H1 (cell line): ENCODE measurements around the gene BBS2. TPM values are rescaled to one million over a fixed set of nuclear protein-coding genes. Genes with fewer than 3 reads are reported as not detected.

ENCODE experiments used
- CTCF ChIA-PET: fragments of 300-600 bp; sonication (Branson Sonifier 250); formaldehyde crosslinking; loops from one replicate; lab custom pipeline; 2021; ENCODE audit not compliant: partially characterized antibody; lab: Charles Lee
- POLR2A ChIA-PET: fragments of 300-600 bp; sonication (Branson Sonifier 250); formaldehyde crosslinking; loops from one replicate; lab custom pipeline; 2021; ENCODE audit warnings: inconsistent platforms; ENCODE audit not compliant: partially characterized antibody; lab: Charles Lee
- DNase-seq, 2 experiments: peaks; one replicate each; pipeline versions ENCODE4 v3.0.0 to v3.0.0-alpha.2; 2010 to 2022; ENCODE audit warnings: low spot score in 2 of 2, low read depth in 1 of 2, mixed read lengths in 1 of 2
- FAIRE-seq: peaks from 2 replicates; lab custom pipeline; 2011; peaks lifted over from hg19 to GRCh38; lab: Jason Lieb, UNC
- H2AFZ ChIP-seq: 2 replicates; pipeline ENCODE4 v1.8.1; 2012; ENCODE audit warnings: low read length, inconsistent platforms
- H2AK5ac ChIP-seq: 2 replicates; pipeline ENCODE4 v1.6.1; 2013; ENCODE audit warnings: low read depth, low read length
- H2BK120ac ChIP-seq: replicated peaks from 2 replicates; pipeline ENCODE3; 2013; ENCODE audit warnings: low read depth, low read length, inconsistent platforms
- H2BK12ac ChIP-seq: 2 replicates; pipeline ENCODE4 v1.6.1; 2013; ENCODE audit warnings: low read depth, low read length
- H2BK15ac ChIP-seq: 2 replicates; pipeline ENCODE4 v1.6.1; 2013; ENCODE audit warnings: low read length
- H2BK20ac ChIP-seq: 2 replicates; pipeline ENCODE4 v1.6.1; 2013; ENCODE audit warnings: low read length
- H2BK5ac ChIP-seq: 2 replicates; pipeline ENCODE4 v1.6.1; 2013; ENCODE audit warnings: low read depth, low read length
- H3K14ac ChIP-seq: 2 replicates; pipeline ENCODE4 v1.6.1; 2013; ENCODE audit warnings: inconsistent platforms; ENCODE audit not compliant: insufficient read length
- H3K18ac ChIP-seq: 2 replicates; pipeline ENCODE4 v1.6.1; 2013; ENCODE audit warnings: low read length; ENCODE audit errors: extremely low read depth
- H3K23ac ChIP-seq: 2 replicates; pipeline ENCODE4 v1.6.1; 2013; ENCODE audit warnings: inconsistent platforms; ENCODE audit not compliant: insufficient read length
- H3K23me2 ChIP-seq: 2 replicates; pipeline ENCODE4 v1.6.1; 2013; ENCODE audit warnings: low read depth, low read length
- H3K27ac ChIP-seq: 2 replicates; pipeline ENCODE4 v1.6.1; 2011; ENCODE audit warnings: low read depth, low read length, inconsistent platforms
- H3K27me3 ChIP-seq, 4 experiments: replicated peaks in 1 of 4; 1 replicate in 1 of 4; 2 replicates in 3 of 4; pipeline versions ENCODE4 v1.6.1 to v1.8.1; 2011 to 2013; ENCODE audit warnings: low read length in 3 of 4, mild to moderate bottlenecking in 3 of 4, inconsistent platforms in 2 of 4, mixed read lengths in 2 of 4, moderate library complexity in 1 of 4; ENCODE audit not compliant: control insufficient read depth in 3 of 4, insufficient read depth in 3 of 4; ENCODE audit errors: extremely low read depth in 1 of 4
- H3K36me3 ChIP-seq, 4 experiments: 2 replicates each; pipeline versions ENCODE4 v1.6.1 to v1.8.1; 2011 to 2013; ENCODE audit warnings: mild to moderate bottlenecking in 4 of 4, low read length in 3 of 4, moderate library complexity in 2 of 4, control low read depth in 1 of 4, inconsistent platforms in 1 of 4; ENCODE audit not compliant: insufficient read depth in 4 of 4, control insufficient read depth in 2 of 4
- H3K4ac ChIP-seq: replicated peaks from 2 replicates; pipeline ENCODE3; 2013; ENCODE audit warnings: low read length, low read depth, mixed read lengths, inconsistent platforms; ENCODE audit not compliant: insufficient read length
- H3K4me1 ChIP-seq, 4 experiments: replicated peaks in 1 of 4; 1 replicate in 1 of 4; 2 replicates in 3 of 4; pipeline versions ENCODE4 v1.6.1 to v1.8.1; 2011 to 2013; ENCODE audit warnings: low read length in 3 of 4, inconsistent platforms in 2 of 4, mixed read lengths in 1 of 4; ENCODE audit not compliant: insufficient read depth in 4 of 4, control insufficient read depth in 3 of 4
- H3K4me2 ChIP-seq, 2 experiments: 2 replicates each; pipeline versions ENCODE4 v1.6.1 to v1.8.1; 2011 to 2013; ENCODE audit warnings: low read depth in 2 of 2, low read length in 2 of 2, control low read depth in 1 of 2, inconsistent platforms in 1 of 2, mild to moderate bottlenecking in 1 of 2; ENCODE audit not compliant: insufficient read depth in 1 of 2
- H3K4me3 ChIP-seq, 4 experiments: fragments of 200-600, 300-600 bp in 1 of 4; sonication (generic), shearing (Covaris generic), sonication (Bioruptor Twin) in 1 of 4; 2 replicates each; pipeline versions ENCODE4 v1.5.1 to v1.8.1; 2011 to 2016; ENCODE audit warnings: low read length in 4 of 4, low read depth in 3 of 4, control low read depth in 2 of 4, inconsistent platforms in 2 of 4, mild to moderate bottlenecking in 2 of 4, mixed read lengths in 1 of 4, moderate library complexity in 1 of 4; ENCODE audit not compliant: insufficient read depth in 2 of 4; ENCODE audit errors: extremely low read depth in 1 of 4
- H3K56ac ChIP-seq: replicated peaks from 2 replicates; pipeline ENCODE3; 2013; ENCODE audit warnings: low read depth, mild to moderate bottlenecking, mixed read lengths, low read length, inconsistent platforms; ENCODE audit not compliant: insufficient read length
- H3K79me1 ChIP-seq: 2 replicates; pipeline ENCODE4 v1.6.1; 2013; ENCODE audit warnings: low read depth, low read length, control low read depth
- H3K79me2 ChIP-seq, 2 experiments: 2 replicates each; pipeline versions ENCODE4 v1.6.1 to v1.8.1; 2012 to 2013; ENCODE audit warnings: low read length in 2 of 2, mild to moderate bottlenecking in 2 of 2, inconsistent platforms in 1 of 2; ENCODE audit not compliant: insufficient read depth in 2 of 2, control insufficient read depth in 1 of 2
- H3K9ac ChIP-seq, 4 experiments: replicated peaks in 1 of 4; 1 replicate in 1 of 4; 2 replicates in 3 of 4; pipeline versions ENCODE4 v1.6.1 to v1.8.1; 2011 to 2013; ENCODE audit warnings: low read depth in 3 of 4, low read length in 3 of 4, control low read depth in 2 of 4, mild to moderate bottlenecking in 2 of 4, moderate library complexity in 2 of 4, inconsistent platforms in 1 of 4; ENCODE audit errors: extremely low read depth in 1 of 4
- H3K9me3 ChIP-seq, 2 experiments: 2 replicates each; pipeline versions ENCODE4 v1.6.1 to v1.8.1; 2012 to 2013; ENCODE audit warnings: mild to moderate bottlenecking in 2 of 2, moderate library complexity in 2 of 2, control low read depth in 1 of 2, inconsistent platforms in 1 of 2, low read depth in 1 of 2, low read length in 1 of 2, mixed read lengths in 1 of 2; ENCODE audit not compliant: insufficient read depth in 2 of 2
- H4K20me1 ChIP-seq, 2 experiments: replicated peaks in 1 of 2; 2 replicates each; pipeline versions ENCODE3 to v1.8.1; 2011 to 2013; ENCODE audit warnings: inconsistent platforms in 2 of 2, low read length in 2 of 2, mild to moderate bottlenecking in 1 of 2; ENCODE audit not compliant: insufficient read depth in 2 of 2, control insufficient read depth in 1 of 2
- H4K5ac ChIP-seq: 2 replicates; pipeline ENCODE4 v1.6.1; 2013; ENCODE audit warnings: low read length, low read depth, mixed read lengths, inconsistent platforms; ENCODE audit not compliant: insufficient read length
- H4K8ac ChIP-seq: 2 replicates; pipeline ENCODE4 v1.8.0; 2013; ENCODE audit warnings: mild to moderate bottlenecking, moderate library complexity, low read length, inconsistent platforms; ENCODE audit not compliant: insufficient read depth; ENCODE audit errors: extremely low read depth
- H4K91ac ChIP-seq: replicated peaks from 2 replicates; pipeline ENCODE3; 2013; ENCODE audit warnings: low read length, mixed read lengths, inconsistent platforms; ENCODE audit not compliant: insufficient read length
- HDAC2 ChIP-seq, 2 experiments: fragments of 300-600 bp in 1 of 2; sonication (generic) in 1 of 2; IDR thresholded peaks; 2 replicates each; pipeline ENCODE4 v1.6.1; 2011 to 2012; ENCODE audit warnings: low read depth in 2 of 2, low read length in 2 of 2, mild to moderate bottlenecking in 2 of 2, moderate library complexity in 2 of 2, borderline replicate concordance in 1 of 2, inconsistent platforms in 1 of 2
- PHF8 ChIP-seq: fragments of 200-600 bp; sonication (generic); conservative IDR thresholded peaks from 2 replicates; pipeline ENCODE4 v1.7.1; 2012; ENCODE audit warnings: low read depth, mild to moderate bottlenecking, inconsistent platforms, low read length, moderate library complexity
- POLR2A ChIP-seq, 2 experiments: IDR thresholded peaks; 1 replicate in 1 of 2; 2 replicates in 1 of 2; pipeline ENCODE4 v1.6.1; 2011; ENCODE audit warnings: low read depth in 2 of 2, low read length in 2 of 2, mild to moderate bottlenecking in 2 of 2; ENCODE audit errors: control extremely low read depth in 1 of 2
- RFX5 ChIP-seq: IDR thresholded peaks from 2 replicates; pipeline ENCODE4 v1.6.1; 2011; ENCODE audit warnings: low read depth, low read length, improper control_type of control experiment, borderline replicate concordance
- YY1 ChIP-seq: IDR thresholded peaks from 2 replicates; pipeline ENCODE4 v1.6.1; 2011; ENCODE audit warnings: low read depth, mild to moderate bottlenecking, low read length
- WGBS, 2 experiments: shearing (Covaris generic) in 1 of 2; methylation state at CpG; one replicate each; pipeline versions ENCODE4 v1.1.6 to v1.1.7; 2013 to 2015; ENCODE audit warnings: low lambda C conversion rate in 2 of 2, mixed read lengths in 2 of 2, inconsistent platforms in 1 of 2, low coverage in 1 of 2, missing lambda C conversion rate in 1 of 2; ENCODE audit not compliant: insufficient replicate concordance in 2 of 2, insufficient coverage in 1 of 2, insufficient read length in 1 of 2; ENCODE audit errors: extremely low coverage in 1 of 2, missing lambda C conversion rate in 1 of 2; 5-methylcytosine and 5-hydroxymethylcytosine counted together
- polyA plus RNA-seq, 7 experiments: library from polyadenylated mRNA; depleted of rRNA in 3 of 7; stranded (reverse) in 5 of 7; unstranded in 2 of 7; fragments of >200 nt in 5 of 7; fragments of 200-250 nt in 2 of 7; gene quantifications; 1 replicate in 5 of 7; 2 replicates in 1 of 7; 4 replicates in 1 of 7; pipeline versions ENCODE4 v1.2.1 to v1.2.3, GENCODE V29; 2011 to 2013; ENCODE audit warnings: missing spikeins in 2 of 7, mixed read lengths in 2 of 7
- total RNA-seq: library from RNA; stranded (reverse); fragmentation: NEBNext Ultra II Directional; extraction: Animal tissue kit (Norgen Biotek cat#: 25700); gene quantifications from 2 replicates; pipeline ENCODE4 v1.2.1, GENCODE V29; 2021

BBS2 gene
- total and polyA plus RNA-seq, 2 of the 8 experiments (the other 6 are each of a cell fraction or from before 2014, with no cell fraction given): 12.3 to 15.1 TPM

GRCh38 chr16:56542039-56542438 is 22.2 kb upstream of the BBS2 start:
- no peak overlapping the region for H3K4ac ChIP-seq
- no peak overlapping the region for H2BK5ac ChIP-seq
- H3K23ac ChIP-seq: no peak overlapping the region
- no peak overlapping the region for H2BK20ac ChIP-seq
- peaks cover 2 to 4% (median 3%) of the 10 kb centered on the region in 4 experiments; a peak in 5 of 7 replicates for H3K4me1 ChIP-seq
- DNase-seq: no peak
- H2BK120ac ChIP-seq: no peak overlapping the region
- FAIRE-seq: no peak
- H3K27ac ChIP-seq: no peak overlapping the region
- no peaks in the 10 kb centered on the region for H3K79me2 ChIP-seq
- no peak overlapping the region for H2BK15ac ChIP-seq
- H3K9me3 ChIP-seq: no peaks in the 10 kb centered on the region
- TF ChIP-seq HDAC2 (IDR thresholded peaks at IDR 0.05; ENCODE audit: borderline replicate concordance in 1 of 2, low read depth in 2 of 2, low read length in 2 of 2) (no peak), POLR2A (IDR thresholded peaks at IDR 0.05; ENCODE audit: control extremely low read depth in 1 of 2, low read depth in 2 of 2, low read length in 2 of 2) (no peak), PHF8 (no peak), YY1 (no peak), RFX5 (no peak)
- TF ChIP-seq, all 59 proteins: peak for 0
- WGBS, 2 experiments: 40% methylated on average over 2 of the region's 2 CpGs; no CpG with 5 or more reads in 1 of the 2 experiments
- ChIA-PET CTCF (interaction anchor here (1.0 kb wide), 1 partner anchor 73 kb away, joined by 3 read pairs; no protein-coding TSS in a partner anchor), POLR2A (no interaction called here)
- Histone ChIP-seq H3K9ac (no peak overlapping the region), H4K91ac (no peak overlapping the region), H3K27me3 (peaks cover 0 to 7% (median 6%) of the 10 kb centered on the region in 4 experiments; a peak in 3 of 7 replicates), H2BK12ac (no peak overlapping the region), H4K8ac (no peak overlapping the region), H2AFZ (no peak overlapping the region), H3K4me2 (no peak overlapping the region), H3K18ac (no peak overlapping the region), H3K79me1 (no peaks in the 10 kb centered on the region), H3K56ac (no peak overlapping the region), H4K20me1 (no peaks in the 10 kb centered on the region), H3K23me2 (no peaks in the 10 kb centered on the region), H4K5ac (no peak overlapping the region), H3K36me3 (no peaks in the 10 kb centered on the region), H3K14ac (no peak overlapping the region), H2AK5ac (no peak overlapping the region), H3K4me3 (no peak overlapping the region)
